K562 (cell line): ENCODE measurements around the gene TASP1. TPM values are rescaled to one million over a fixed set of nuclear protein-coding genes. Genes with fewer than 3 reads are reported as not detected.

Source experiments
- ATAC-seq: fragments of 200-7000 bp; cut with Tn5 transposase; 3 replicates; pipeline ENCODE4 v1.9.1; 2020; ENCODE audit warnings: moderate library complexity
- BruUV-seq: library from RNA; stranded (reverse); fragments of 400-500 nt; replicated peaks from 2 replicates; lab custom pipeline; 2021; lab: Mats Ljungman, UMichigan
- CTCF ChIA-PET: fragments of 300-600 bp; formaldehyde crosslinking; extraction: SDS; loops from one replicate; lab custom pipeline; 2021; ENCODE audit warnings: low intra/inter-chr PET ratio; lab: Yijun Ruan, JAX
- POLR2A ChIA-PET: fragments of 300-600, 350-650 bp; sonication (Branson Sonifier 250); formaldehyde crosslinking; extraction: SDS; loops from one replicate; lab custom pipeline; 2021; ENCODE audit warnings: antibody characterized with exemption, inconsistent platforms; lab: Yijun Ruan, JAX
- DNase-seq, 4 experiments: peaks; one replicate each; pipeline versions ENCODE4 v3.0.0 to v3.0.0-alpha.2; 2011 to 2018; ENCODE audit warnings: low spot score in 3 of 4, mixed read lengths in 3 of 4; ENCODE audit errors: extremely low read depth in 1 of 4
- FAIRE-seq: peaks from 2 replicates; lab custom pipeline; 2011; peaks lifted over from hg19 to GRCh38; lab: Jason Lieb, UNC
- H2AFZ ChIP-seq: 2 replicates; pipeline ENCODE4 v1.6.0; 2011; ENCODE audit warnings: low read depth, low read length, control low read depth, inconsistent platforms
- H3K27ac ChIP-seq: fragments of 200-600 bp; 3 replicates; pipeline ENCODE4 v1.8.0; 2011; ENCODE audit warnings: low read depth, mild to moderate bottlenecking, control low read depth, inconsistent platforms, low read length, moderate library complexity, mixed read lengths; ENCODE audit errors: extremely low read depth
- H3K27me3 ChIP-seq, 2 experiments: fragments of 300-600 bp in 1 of 2; 2 replicates in 1 of 2; 3 replicates in 1 of 2; pipeline versions ENCODE4 v1.6.0 to v1.8.0; 2011; ENCODE audit warnings: inconsistent platforms in 2 of 2, low read length in 2 of 2, mild to moderate bottlenecking in 1 of 2, mixed read lengths in 1 of 2, moderate library complexity in 1 of 2; ENCODE audit not compliant: control insufficient read depth in 2 of 2, insufficient read depth in 2 of 2
- H3K36me3 ChIP-seq: fragments of 300-600 bp; 3 replicates; pipeline ENCODE4 v1.8.0; 2011; ENCODE audit warnings: mild to moderate bottlenecking, low read length, inconsistent platforms; ENCODE audit not compliant: control insufficient read depth, insufficient read depth
- H3K4me1 ChIP-seq, 2 experiments: fragments of 200-600 bp in 1 of 2; replicated peaks in 1 of 2; 2 replicates in 1 of 2; 3 replicates in 1 of 2; pipeline versions ENCODE4 v1.5.1 to v1.8.0; 2011; ENCODE audit warnings: inconsistent platforms in 2 of 2, low read length in 2 of 2, mild to moderate bottlenecking in 1 of 2, mixed read lengths in 1 of 2, moderate library complexity in 1 of 2; ENCODE audit not compliant: control insufficient read depth in 2 of 2, insufficient read depth in 2 of 2
- H3K4me2 ChIP-seq: 2 replicates; pipeline ENCODE4 v1.6.1; 2011; ENCODE audit warnings: low read length, control low read depth, inconsistent platforms, mixed read lengths; ENCODE audit not compliant: insufficient read depth
- H3K4me3 ChIP-seq: fragments of 200-600 bp; sonication (generic), shearing (Covaris generic); 2 replicates; pipeline ENCODE4 v1.5.1; 2016; ENCODE audit warnings: control low read depth, inconsistent platforms
- H3K79me2 ChIP-seq: fragments of 200-600 bp; 3 replicates; pipeline ENCODE4 v1.8.0; 2011; ENCODE audit warnings: low read length, inconsistent platforms; ENCODE audit not compliant: control insufficient read depth, insufficient read depth
- H3K9ac ChIP-seq, 2 experiments: 2 replicates each; pipeline versions ENCODE4 v1.6.0 to v1.6.1; 2011; ENCODE audit warnings: low read depth in 2 of 2, low read length in 2 of 2, control low read depth in 1 of 2, inconsistent platforms in 1 of 2, mild to moderate bottlenecking in 1 of 2, mixed read lengths in 1 of 2; ENCODE audit not compliant: insufficient read depth in 1 of 2
- H3K9me1 ChIP-seq: one replicate; pipeline ENCODE4 v1.6.0; 2011; ENCODE audit warnings: inconsistent platforms, mild to moderate bottlenecking, low read length, moderate library complexity; ENCODE audit not compliant: control insufficient read depth, insufficient read depth
- H3K9me3 ChIP-seq: replicated peaks from 2 replicates; pipeline ENCODE4 v1.5.1; 2011; ENCODE audit warnings: low read depth, low read length, inconsistent platforms; ENCODE audit not compliant: control insufficient read depth, insufficient read depth
- H4K20me1 ChIP-seq: replicated peaks from 2 replicates; pipeline ENCODE4 v1.6.1; 2011; ENCODE audit warnings: low read length, inconsistent platforms, mixed read lengths; ENCODE audit not compliant: control insufficient read depth, insufficient read depth
- CSDE1 ChIP-seq, 2 experiments: fragments of 450-650 bp; IDR thresholded peaks; 2 replicates each; pipeline ENCODE4 v1.6.1; 2016; ENCODE audit warnings: mild to moderate bottlenecking in 1 of 2
- DIDO1 ChIP-seq: fragments of 450-650 bp; IDR thresholded peaks from 2 replicates; pipeline ENCODE4 v1.6.1; 2016; ENCODE audit warnings: low read depth, missing biosample characterization, missing genetic modification characterization
- E2F8 ChIP-seq: fragments of 450-650 bp; IDR thresholded peaks from 2 replicates; pipeline ENCODE4 v1.7.1; 2018; ENCODE audit warnings: mild to moderate bottlenecking, low read depth; ENCODE audit not compliant: partially characterized antibody
- ELK3 ChIP-seq: fragments of 450-650 bp; formaldehyde crosslinking; IDR thresholded peaks from 2 replicates; pipeline ENCODE4 v1.4.0; 2020; ENCODE audit warnings: mild to moderate bottlenecking
- ETV1 ChIP-seq: fragments of 450-650 bp; conservative IDR thresholded peaks from 2 replicates; pipeline ENCODE4 v1.6.1; 2016; ENCODE audit warnings: missing genetic modification characterization, control low read depth, low read depth, missing compliant biosample characterization
- HDAC6 ChIP-seq: IDR thresholded peaks from 2 replicates; pipeline ENCODE4 v1.6.1; 2012; ENCODE audit warnings: low read depth, mild to moderate bottlenecking, control low read depth, inconsistent platforms, low read length, moderate library complexity
- HNRNPLL ChIP-seq: fragments of 200-400 bp; formaldehyde crosslinking; IDR thresholded peaks from 2 replicates; pipeline ENCODE4 v1.6.1; 2017; ENCODE audit warnings: low read length, low read depth, mild to moderate bottlenecking; ENCODE audit not compliant: poor library complexity, severe bottlenecking
- RBM34 ChIP-seq: fragments of 200-400 bp; formaldehyde crosslinking; IDR thresholded peaks from 2 replicates; pipeline ENCODE4 v1.6.1; 2018; ENCODE audit warnings: low read length, borderline replicate concordance; ENCODE audit not compliant: insufficient read depth
- SAP30 ChIP-seq: fragments of 200-600 bp; sonication (generic); IDR thresholded peaks from 2 replicates; pipeline ENCODE4 v1.6.1; 2012; ENCODE audit warnings: borderline replicate concordance, low read depth, mild to moderate bottlenecking, moderate library complexity, low read length, control low read depth, inconsistent platforms; ENCODE audit not compliant: insufficient read depth, poor library complexity, severe bottlenecking
- SREBF1 ChIP-seq: fragments of 150-350 bp; IDR thresholded peaks from 2 replicates; pipeline ENCODE4 v1.6.1; 2014; ENCODE audit warnings: antibody characterized with exemption, low read depth, low read length, borderline replicate concordance
- TCF15 ChIP-seq: fragments of 250-450 bp; sonication (Bioruptor Pico); IDR thresholded peaks from 2 replicates; pipeline ENCODE4 v1.8.0; 2022; ENCODE audit warnings: moderate library complexity, mild to moderate bottlenecking, inconsistent platforms
- THAP7 ChIP-seq: fragments of 250-450 bp; sonication (Bioruptor Pico); IDR thresholded peaks from 2 replicates; pipeline ENCODE4 v1.5.0; 2021
- ZBTB17 ChIP-seq: fragments of 450-650 bp; formaldehyde crosslinking; IDR thresholded peaks from 2 replicates; pipeline ENCODE4 v1.4.0; 2020; ENCODE audit warnings: mild to moderate bottlenecking
- ZNF143 ChIP-seq: sonication (generic); formaldehyde crosslinking; IDR thresholded peaks from 2 replicates; pipeline ENCODE4 v1.9.0; 2022; ENCODE audit warnings: mild to moderate bottlenecking, missing genetic modification reagents
- ZNF316 ChIP-seq: fragments of 450-650 bp; IDR thresholded peaks from 2 replicates; pipeline ENCODE4 v1.6.1; 2016
- WGBS: fragments of 100-300 bp; shearing (Covaris generic); methylation state at CpG from one replicate; pipeline ENCODE4 v1.1.6; 2016; ENCODE audit warnings: low coverage, mixed read lengths; ENCODE audit not compliant: insufficient coverage; ENCODE audit errors: missing lambda C conversion rate; 5-methylcytosine and 5-hydroxymethylcytosine counted together
- in situ Hi-C: fragments of 300-500 bp; cut with MboI; formaldehyde crosslinking; loops from 4 replicates; pipeline ENCODE4 v1.15.0; 2018; ENCODE audit warnings: inconsistent platforms, mixed read lengths
- intact Hi-C: fragments of 100-400 bp; cut with micrococcal nuclease; formaldehyde crosslinking; loops from 2 replicates; pipeline ENCODE4 v1.14.2; 2022
- polyA plus RNA-seq, 8 experiments: library from polyadenylated mRNA; depleted of rRNA in 4 of 8; stranded (reverse) in 5 of 8; unstranded in 3 of 8; fragments of >200 nt; fragmentation: Nextera tagmentation in 2 of 8; fragmentation: Illumina TruSeq in 1 of 8; extraction: Ambion mirVana in 2 of 8; extraction: Trizol in 1 of 8; gene quantifications; 2 replicates each; pipeline versions ENCODE4 v1.2.1 to v1.2.3, GENCODE V29; 2011 to 2014; ENCODE audit warnings: inconsistent platforms in 1 of 8, missing spikeins in 1 of 8
- total RNA-seq, 7 experiments: library from RNA; depleted of rRNA in 6 of 7; stranded (reverse); fragments of >200 nt in 6 of 7; fragmentation: Illumina TruSeq in 2 of 7; extraction: Trizol in 2 of 7; gene quantifications; 2 replicates each; pipeline versions ENCODE4 v1.2.1 to v1.2.3, GENCODE V29; 2011 to 2021; ENCODE audit warnings: low replicate concordance in 1 of 7
- TF ChIP-seq, protein P1 (sequence below): sonication (generic); formaldehyde crosslinking; IDR thresholded peaks from 2 replicates; pipeline ENCODE4 v1.5.0; 2020; ENCODE audit warnings: missing genetic modification reagents

TASP1 gene
- total and polyA plus RNA-seq, 9 of the 15 experiments (the other 6 are each of a cell fraction or from before 2014, with no cell fraction given) = 3.7 to 10.6 (median 6.4) TPM

- TF ChIP-seq ETV1 (tag) = no peak
- no peak for TF ChIP-seq E2F8
- no peak for TF ChIP-seq SAP30
- no peak for TF ChIP-seq SREBF1
- TF ChIP-seq ELK3 = no peak
- TF ChIP-seq ZBTB17 (CRISPR knock-in tag) = no peak
Measured at GRCh38 chr20:13402986-13403385, 235.7 kb downstream of the TASP1 start (continued).

DNA sequence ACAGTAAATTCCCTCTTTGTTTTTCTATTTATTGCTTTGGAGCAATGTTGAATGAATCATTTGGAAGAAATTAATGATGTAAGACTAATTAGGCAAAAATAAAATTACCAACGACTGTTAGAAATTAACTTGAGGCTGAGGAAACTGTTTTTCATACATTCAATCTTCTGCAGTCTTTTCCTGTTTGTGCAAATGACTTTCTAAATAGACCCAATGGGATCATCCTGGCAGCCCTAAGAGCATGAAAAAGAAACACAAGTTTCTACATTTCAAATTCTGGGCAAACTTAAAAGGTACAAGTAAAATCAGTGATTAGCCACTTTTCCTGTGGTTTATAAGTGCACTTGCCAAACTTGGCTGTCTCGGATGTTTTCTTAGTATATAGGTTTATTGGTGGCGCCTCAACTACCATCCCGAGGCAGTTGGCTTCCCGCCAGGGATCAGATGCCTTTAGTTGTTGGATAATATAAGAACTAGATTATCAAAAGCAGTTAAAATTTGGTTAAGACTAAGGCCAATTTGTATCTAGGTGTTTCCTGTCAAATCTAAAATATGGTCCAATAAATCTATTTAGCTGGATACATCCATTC, 236.5 kb downstream of the TASP1 start:
- DNase-seq = no peak
- in situ Hi-C loops (no loop called here), intact Hi-C loops (no loop called here)
- ATAC-seq = no peak
- H3K4me1 ChIP-seq = no peaks in the 10 kb centered on the region; a peak in 1 of 5 replicates
- no peak overlapping the region for H3K4me2 ChIP-seq
- ChIA-PET POLR2A (no interaction called here), CTCF (no interaction called here)
- no peaks in the 10 kb centered on the region for H3K27me3 ChIP-seq
- no peak overlapping the region for H3K4me3 ChIP-seq
- no peak overlapping the region for H3K9ac ChIP-seq
- H3K27ac ChIP-seq = no peak overlapping the region
- H4K20me1 ChIP-seq = no peaks in the 10 kb centered on the region
- H2AFZ ChIP-seq = no peak overlapping the region
- WGBS = 59% methylated on average over 5 of the region's 5 CpGs
- H3K79me2 ChIP-seq = no peaks in the 10 kb centered on the region
- BruUV-seq = no TSS peak
- FAIRE-seq = no peak
- no peaks in the 10 kb centered on the region for H3K36me3 ChIP-seq
- no peaks in the 10 kb centered on the region for H3K9me3 ChIP-seq
- no peaks in the 10 kb centered on the region for H3K9me1 ChIP-seq
- no peak for TF ChIP-seq TCF15 (CRISPR knock-in tag)
- TF ChIP-seq ZNF143 (CRISPR knock-in tag) = no peak
- TF ChIP-seq, protein P1, sequence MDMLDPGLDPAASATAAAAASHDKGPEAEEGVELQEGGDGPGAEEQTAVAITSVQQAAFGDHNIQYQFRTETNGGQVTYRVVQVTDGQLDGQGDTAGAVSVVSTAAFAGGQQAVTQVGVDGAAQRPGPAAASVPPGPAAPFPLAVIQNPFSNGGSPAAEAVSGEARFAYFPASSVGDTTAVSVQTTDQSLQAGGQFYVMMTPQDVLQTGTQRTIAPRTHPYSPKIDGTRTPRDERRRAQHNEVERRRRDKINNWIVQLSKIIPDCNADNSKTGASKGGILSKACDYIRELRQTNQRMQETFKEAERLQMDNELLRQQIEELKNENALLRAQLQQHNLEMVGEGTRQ (CRISPR knock-in tag) = no peak
- TF ChIP-seq THAP7 = no peak
- TF ChIP-seq HDAC6 = no peak
- no peak for TF ChIP-seq HNRNPLL
- no peak for TF ChIP-seq RBM34
- TF ChIP-seq CSDE1 (IDR thresholded peaks at IDR 0.05) = no peak
- no peak for TF ChIP-seq DIDO1 (tag)
- no peak for TF ChIP-seq ZNF316
